T-helper 9 cell (primary cell): ENCODE results near the gene PLXNA2.

Experiments
- DNase-seq: peaks from one replicate; pipeline ENCODE4 v3.0.0-alpha.2; 2020

PLXNA2 gene

GRCh38 chr1:208239473-208240381, 4.5 kb downstream of the PLXNA2 start:
- DNase-seq = no peak

- no peak for DNase-seq
Observed at GRCh38 chr1:208238710-208239472, 5.3 kb downstream of the PLXNA2 start.

- DNase-seq = no peak
Observed at GRCh38 chr1:208237241-208237640, 6.9 kb downstream of the PLXNA2 start.

- no peak for DNase-seq
Observed at GRCh38 chr1:208235982-208236761, 8.0 kb downstream of the PLXNA2 start.

GRCh38 chr1:208235356-208235981, 8.7 kb downstream of the PLXNA2 start:
- no peak for DNase-seq

GRCh38 chr1:208234721-208235120, 9.5 kb downstream of the PLXNA2 start:
- no peak for DNase-seq

GRCh38 chr1:208233978-208234377, 10.2 kb downstream of the PLXNA2 start:
- no peak for DNase-seq

GRCh38 chr1:208233546-208233945, 10.6 kb downstream of the PLXNA2 start:
- no peak for DNase-seq

- no peak for DNase-seq
Observed at GRCh38 chr1:208232662-208233038, 11.5 kb downstream of the PLXNA2 start.

- DNase-seq = no peak
Observed at GRCh38 chr1:208231881-208232661, 12.1 kb downstream of the PLXNA2 start.

GRCh38 chr1:208230668-208231529, 13.3 kb downstream of the PLXNA2 start:
- DNase-seq = no peak

- no peak for DNase-seq
Observed at GRCh38 chr1:208228550-208228949, 15.6 kb downstream of the PLXNA2 start.

- DNase-seq = no peak
Observed at GRCh38 chr1:208228026-208228425, 16.2 kb downstream of the PLXNA2 start.

- DNase-seq = no peak
Observed at GRCh38 chr1:208227366-208227765, 16.8 kb downstream of the PLXNA2 start.

GRCh38 chr1:208225954-208226937, 17.9 kb downstream of the PLXNA2 start:
- no peak for DNase-seq

- no peak for DNase-seq
Observed at GRCh38 chr1:208224192-208224713, 19.9 kb downstream of the PLXNA2 start.

- no peak for DNase-seq
Observed at GRCh38 chr1:208223136-208223535, 21.0 kb downstream of the PLXNA2 start.

GRCh38 chr1:208222376-208223126, 21.6 kb downstream of the PLXNA2 start:
- DNase-seq = no peak

- no peak for DNase-seq
Observed at GRCh38 chr1:208221291-208221622, 22.9 kb downstream of the PLXNA2 start.
